Liver (tissue), 9 donors: ENCODE results near the gene SLC12A6. TPM values are rescaled to one million over a fixed set of nuclear protein-coding genes. Genes with fewer than 3 reads are reported as not detected.

ENCODE experiments used
- DNase-seq: peaks from one replicate; pipeline ENCODE4 v3.0.0-alpha.2; 2017; ENCODE audit warnings: low spot score
- H3K27ac ChIP-seq, 2 donors: one replicate each; pipeline ENCODE4 v1.7.0; 2013; ENCODE audit warnings: inconsistent platforms in 2 of 2, low read length in 2 of 2, control low read depth in 1 of 2, low read depth in 1 of 2, mild to moderate bottlenecking in 1 of 2
- H3K27me3 ChIP-seq, 4 donors: one replicate each; pipeline versions ENCODE4 v1.6.1 to v1.7.0; 2013; ENCODE audit warnings: low read length in 3 of 4, inconsistent platforms in 1 of 4, mild to moderate bottlenecking in 1 of 4, moderate library complexity in 1 of 4; ENCODE audit not compliant: control insufficient read depth in 4 of 4, insufficient read depth in 4 of 4
- H3K36me3 ChIP-seq, 4 donors: one replicate each; pipeline versions ENCODE4 v1.6.1 to v1.7.0; 2013; ENCODE audit warnings: low read length in 3 of 4, mild to moderate bottlenecking in 3 of 4, low read depth in 1 of 4, moderate library complexity in 1 of 4; ENCODE audit not compliant: control insufficient read depth in 4 of 4, insufficient read depth in 3 of 4
- H3K4me1 ChIP-seq, 4 donors: one replicate each; pipeline versions ENCODE4 v1.6.1 to v1.7.0; 2013; ENCODE audit warnings: low read length in 3 of 4, mild to moderate bottlenecking in 3 of 4, moderate library complexity in 1 of 4; ENCODE audit not compliant: control insufficient read depth in 4 of 4, insufficient read depth in 4 of 4
- H3K4me3 ChIP-seq, 3 donors: one replicate each; pipeline versions ENCODE4 v1.6.1 to v1.7.0; 2013; ENCODE audit warnings: low read length in 3 of 3, control low read depth in 1 of 3, low read depth in 1 of 3, mild to moderate bottlenecking in 1 of 3
- H3K9ac ChIP-seq, 2 donors: one replicate each; pipeline ENCODE4 v1.7.0; 2013; ENCODE audit warnings: low read length in 2 of 2, mild to moderate bottlenecking in 2 of 2, moderate library complexity in 2 of 2, control low read depth in 1 of 2, low read depth in 1 of 2
- H3K9me3 ChIP-seq, 4 donors: one replicate each; pipeline versions ENCODE4 v1.6.1 to v1.7.0; 2013; ENCODE audit warnings: low read length in 3 of 4; ENCODE audit not compliant: control insufficient read depth in 4 of 4
- EGR1 ChIP-seq, 2 donors: IDR thresholded peaks; 2 replicates each; pipeline ENCODE4 v1.6.1; 2016 to 2018; ENCODE audit warnings: antibody characterized with exemption in 2 of 2, low read depth in 2 of 2
- FOXA1 ChIP-seq: IDR thresholded peaks from 2 replicates; pipeline ENCODE4 v1.6.1; 2016; ENCODE audit warnings: antibody characterized with exemption
- GABPA ChIP-seq, 2 donors: IDR thresholded peaks in 1 of 2; conservative IDR thresholded peaks in 1 of 2; 2 replicates each; pipeline ENCODE4 v1.6.1; 2016; ENCODE audit warnings: antibody characterized with exemption in 2 of 2, mild to moderate bottlenecking in 1 of 2, moderate library complexity in 1 of 2
- HNF4A ChIP-seq, 2 donors: conservative IDR thresholded peaks; 2 replicates each; pipeline ENCODE4 v1.6.1; 2016; ENCODE audit warnings: antibody characterized with exemption in 2 of 2, mild to moderate bottlenecking in 2 of 2
- HNF4G ChIP-seq: IDR thresholded peaks from 2 replicates; pipeline ENCODE4 v1.6.1; 2016; ENCODE audit warnings: antibody characterized with exemption
- JUND ChIP-seq, 2 donors: IDR thresholded peaks; 2 replicates each; pipeline ENCODE4 v1.6.1; 2016; ENCODE audit warnings: antibody characterized with exemption in 2 of 2
- NR2F2 ChIP-seq: IDR thresholded peaks from 2 replicates; pipeline ENCODE4 v1.6.1; 2016; ENCODE audit warnings: antibody characterized with exemption
- RAD21 ChIP-seq, 2 donors: IDR thresholded peaks; 2 replicates each; pipeline ENCODE4 v1.6.1; 2016; ENCODE audit warnings: antibody characterized with exemption in 2 of 2, mild to moderate bottlenecking in 2 of 2
- RXRA ChIP-seq, 2 donors: IDR thresholded peaks; 2 replicates each; pipeline ENCODE4 v1.6.1; 2017 to 2018; ENCODE audit warnings: antibody characterized with exemption in 2 of 2, mild to moderate bottlenecking in 1 of 2
- SP1 ChIP-seq: IDR thresholded peaks from 2 replicates; pipeline ENCODE4 v1.6.1; 2018; ENCODE audit warnings: antibody characterized with exemption, mild to moderate bottlenecking
- TAF1 ChIP-seq: conservative IDR thresholded peaks from 2 replicates; pipeline ENCODE4 v1.6.1; 2016; ENCODE audit warnings: antibody characterized with exemption, mild to moderate bottlenecking
- YY1 ChIP-seq: IDR thresholded peaks from 2 replicates; pipeline ENCODE4 v1.6.1; 2016; ENCODE audit warnings: antibody characterized with exemption, mild to moderate bottlenecking
- WGBS: extraction: QIAGEN DNeasy Blood & Tissue Kit; methylation state at CpG from one replicate; pipeline ENCODE4 v1.1.7; 2013; 5-methylcytosine and 5-hydroxymethylcytosine counted together
- polyA plus RNA-seq, 2 donors: library from polyadenylated mRNA; stranded (reverse) in 1 of 2; unstranded in 1 of 2; fragments of 200-250 nt in 1 of 2; fragments of >200 nt in 1 of 2; fragmentation: Nextera tagmentation in 1 of 2; extraction: Ambion mirVana in 1 of 2; gene quantifications; one replicate each; pipeline versions ENCODE4 v1.2.1 to v1.2.3, GENCODE V29; 2013 to 2015
- total RNA-seq, 2 donors: library from RNA; depleted of rRNA; stranded (reverse); fragments of >200 nt; gene quantifications; one replicate each; pipeline ENCODE4 v1.2.3, GENCODE V29; 2014
- TF ChIP-seq, protein P1 (sequence below): IDR thresholded peaks from 2 replicates; pipeline ENCODE4 v1.6.1; 2016; ENCODE audit warnings: antibody characterized with exemption
- TF ChIP-seq, protein P2 (sequence below): fragments of 150-350 bp; IDR thresholded peaks from 2 replicates; pipeline ENCODE4 v1.5.1; 2017; ENCODE audit warnings: improper control_type of control experiment, low read depth, low read length; ENCODE audit not compliant: missing input control
- TF ChIP-seq, protein P3 (sequence below): IDR thresholded peaks from 2 replicates; pipeline ENCODE4 v1.6.1; 2016; ENCODE audit warnings: antibody characterized with exemption, mild to moderate bottlenecking
- TF ChIP-seq, protein P4 (sequence below): IDR thresholded peaks from 2 replicates; pipeline ENCODE4 v1.6.1; 2016; ENCODE audit warnings: antibody characterized with exemption
- TF ChIP-seq, protein P5 (sequence below): IDR thresholded peaks from 2 replicates; pipeline ENCODE4 v1.6.1; 2016; ENCODE audit warnings: antibody characterized with exemption
- donor health status: healthy.
- donor health status: healthy.
- donor health status: healthy.
- donor health status: healthy.
- donor health status: healthy.

Gene SLC12A6
- total and polyA plus RNA-seq, 4 donors = 1.9 to 17.8 (median 7.1) TPM

DNA sequence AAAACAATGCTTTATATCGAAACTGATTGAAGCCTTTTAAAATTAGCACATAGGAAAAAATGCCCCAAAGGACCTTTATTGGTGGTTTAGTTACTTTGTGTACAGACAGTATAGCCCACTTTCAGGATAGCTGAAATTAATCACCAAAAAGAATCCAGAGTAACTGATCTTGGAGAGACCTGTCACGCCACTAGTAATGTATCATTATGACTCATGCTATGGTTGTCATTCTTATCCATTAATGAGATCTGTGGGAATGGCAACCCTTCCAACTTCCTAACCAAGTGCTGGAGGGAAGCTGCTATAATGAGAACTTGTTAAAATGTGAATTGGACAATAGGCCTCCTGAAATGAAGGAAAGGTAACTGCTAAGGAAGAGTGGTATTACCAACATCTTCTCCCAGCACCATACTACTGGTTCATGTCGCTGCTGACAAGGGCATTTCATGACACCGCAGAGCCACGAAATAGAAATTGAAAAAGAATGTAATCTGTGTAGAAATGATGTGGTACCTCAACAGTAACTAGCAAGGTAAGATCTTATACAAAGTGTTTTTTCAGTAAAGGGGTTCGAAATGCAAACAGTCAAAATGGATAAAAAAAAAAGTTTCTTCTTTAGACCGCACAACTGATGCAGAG lies 119.9 kb downstream of the SLC12A6 start:
- H3K4me1 ChIP-seq = no peaks in the 10 kb centered on the region
- H3K9ac ChIP-seq = no peak overlapping the region
- H3K4me3 ChIP-seq = no peak overlapping the region
- WGBS = 89% methylated on average over 7 of the region's 7 CpGs
- no peak overlapping the region for H3K27ac ChIP-seq
- no peaks in the 10 kb centered on the region for H3K9me3 ChIP-seq
- no peaks in the 10 kb centered on the region for H3K36me3 ChIP-seq
- H3K27me3 ChIP-seq = no peaks in the 10 kb centered on the region
- TF ChIP-seq JUND (IDR thresholded peaks at IDR 0.05) = no peak
- TF ChIP-seq GABPA (IDR thresholded peaks at IDR 0.05 in 1 of 2, conservative IDR thresholded peaks at IDR 0.05 in 1 of 2) = no peak
- no peak for TF ChIP-seq RAD21 (IDR thresholded peaks at IDR 0.05)
- TF ChIP-seq NR2F2 = no peak
- TF ChIP-seq, protein P1, sequence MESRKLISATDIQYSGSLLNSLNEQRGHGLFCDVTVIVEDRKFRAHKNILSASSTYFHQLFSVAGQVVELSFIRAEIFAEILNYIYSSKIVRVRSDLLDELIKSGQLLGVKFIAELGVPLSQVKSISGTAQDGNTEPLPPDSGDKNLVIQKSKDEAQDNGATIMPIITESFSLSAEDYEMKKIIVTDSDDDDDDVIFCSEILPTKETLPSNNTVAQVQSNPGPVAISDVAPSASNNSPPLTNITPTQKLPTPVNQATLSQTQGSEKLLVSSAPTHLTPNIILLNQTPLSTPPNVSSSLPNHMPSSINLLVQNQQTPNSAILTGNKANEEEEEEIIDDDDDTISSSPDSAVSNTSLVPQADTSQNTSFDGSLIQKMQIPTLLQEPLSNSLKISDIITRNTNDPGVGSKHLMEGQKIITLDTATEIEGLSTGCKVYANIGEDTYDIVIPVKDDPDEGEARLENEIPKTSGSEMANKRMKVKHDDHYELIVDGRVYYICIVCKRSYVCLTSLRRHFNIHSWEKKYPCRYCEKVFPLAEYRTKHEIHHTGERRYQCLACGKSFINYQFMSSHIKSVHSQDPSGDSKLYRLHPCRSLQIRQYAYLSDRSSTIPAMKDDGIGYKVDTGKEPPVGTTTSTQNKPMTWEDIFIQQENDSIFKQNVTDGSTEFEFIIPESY = no peak
- TF ChIP-seq, protein P2, sequence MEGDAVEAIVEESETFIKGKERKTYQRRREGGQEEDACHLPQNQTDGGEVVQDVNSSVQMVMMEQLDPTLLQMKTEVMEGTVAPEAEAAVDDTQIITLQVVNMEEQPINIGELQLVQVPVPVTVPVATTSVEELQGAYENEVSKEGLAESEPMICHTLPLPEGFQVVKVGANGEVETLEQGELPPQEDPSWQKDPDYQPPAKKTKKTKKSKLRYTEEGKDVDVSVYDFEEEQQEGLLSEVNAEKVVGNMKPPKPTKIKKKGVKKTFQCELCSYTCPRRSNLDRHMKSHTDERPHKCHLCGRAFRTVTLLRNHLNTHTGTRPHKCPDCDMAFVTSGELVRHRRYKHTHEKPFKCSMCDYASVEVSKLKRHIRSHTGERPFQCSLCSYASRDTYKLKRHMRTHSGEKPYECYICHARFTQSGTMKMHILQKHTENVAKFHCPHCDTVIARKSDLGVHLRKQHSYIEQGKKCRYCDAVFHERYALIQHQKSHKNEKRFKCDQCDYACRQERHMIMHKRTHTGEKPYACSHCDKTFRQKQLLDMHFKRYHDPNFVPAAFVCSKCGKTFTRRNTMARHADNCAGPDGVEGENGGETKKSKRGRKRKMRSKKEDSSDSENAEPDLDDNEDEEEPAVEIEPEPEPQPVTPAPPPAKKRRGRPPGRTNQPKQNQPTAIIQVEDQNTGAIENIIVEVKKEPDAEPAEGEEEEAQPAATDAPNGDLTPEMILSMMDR = no peak
- TF ChIP-seq EGR1 (IDR thresholded peaks at IDR 0.05; ENCODE audit: low read depth in 2 of 2) = no peak
- TF ChIP-seq RXRA (IDR thresholded peaks at IDR 0.05) = no peak
- no peak for TF ChIP-seq FOXA1
- no peak for TF ChIP-seq YY1
- TF ChIP-seq, protein P3, sequence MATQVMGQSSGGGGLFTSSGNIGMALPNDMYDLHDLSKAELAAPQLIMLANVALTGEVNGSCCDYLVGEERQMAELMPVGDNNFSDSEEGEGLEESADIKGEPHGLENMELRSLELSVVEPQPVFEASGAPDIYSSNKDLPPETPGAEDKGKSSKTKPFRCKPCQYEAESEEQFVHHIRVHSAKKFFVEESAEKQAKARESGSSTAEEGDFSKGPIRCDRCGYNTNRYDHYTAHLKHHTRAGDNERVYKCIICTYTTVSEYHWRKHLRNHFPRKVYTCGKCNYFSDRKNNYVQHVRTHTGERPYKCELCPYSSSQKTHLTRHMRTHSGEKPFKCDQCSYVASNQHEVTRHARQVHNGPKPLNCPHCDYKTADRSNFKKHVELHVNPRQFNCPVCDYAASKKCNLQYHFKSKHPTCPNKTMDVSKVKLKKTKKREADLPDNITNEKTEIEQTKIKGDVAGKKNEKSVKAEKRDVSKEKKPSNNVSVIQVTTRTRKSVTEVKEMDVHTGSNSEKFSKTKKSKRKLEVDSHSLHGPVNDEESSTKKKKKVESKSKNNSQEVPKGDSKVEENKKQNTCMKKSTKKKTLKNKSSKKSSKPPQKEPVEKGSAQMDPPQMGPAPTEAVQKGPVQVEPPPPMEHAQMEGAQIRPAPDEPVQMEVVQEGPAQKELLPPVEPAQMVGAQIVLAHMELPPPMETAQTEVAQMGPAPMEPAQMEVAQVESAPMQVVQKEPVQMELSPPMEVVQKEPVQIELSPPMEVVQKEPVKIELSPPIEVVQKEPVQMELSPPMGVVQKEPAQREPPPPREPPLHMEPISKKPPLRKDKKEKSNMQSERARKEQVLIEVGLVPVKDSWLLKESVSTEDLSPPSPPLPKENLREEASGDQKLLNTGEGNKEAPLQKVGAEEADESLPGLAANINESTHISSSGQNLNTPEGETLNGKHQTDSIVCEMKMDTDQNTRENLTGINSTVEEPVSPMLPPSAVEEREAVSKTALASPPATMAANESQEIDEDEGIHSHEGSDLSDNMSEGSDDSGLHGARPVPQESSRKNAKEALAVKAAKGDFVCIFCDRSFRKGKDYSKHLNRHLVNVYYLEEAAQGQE = no peak
- TF ChIP-seq, protein P4, sequence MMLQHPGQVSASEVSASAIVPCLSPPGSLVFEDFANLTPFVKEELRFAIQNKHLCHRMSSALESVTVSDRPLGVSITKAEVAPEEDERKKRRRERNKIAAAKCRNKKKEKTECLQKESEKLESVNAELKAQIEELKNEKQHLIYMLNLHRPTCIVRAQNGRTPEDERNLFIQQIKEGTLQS = no peak
- TF ChIP-seq HNF4G = no peak
- TF ChIP-seq, protein P5, sequence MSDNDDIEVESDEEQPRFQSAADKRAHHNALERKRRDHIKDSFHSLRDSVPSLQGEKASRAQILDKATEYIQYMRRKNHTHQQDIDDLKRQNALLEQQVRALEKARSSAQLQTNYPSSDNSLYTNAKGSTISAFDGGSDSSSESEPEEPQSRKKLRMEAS = no peak
- no peak for TF ChIP-seq TAF1
- TF ChIP-seq SP1 = no peak
- TF ChIP-seq HNF4A (conservative IDR thresholded peaks at IDR 0.05) = no peak
- no peak for DNase-seq
